HG02981 (cell line): ENCODE data around the gene TNXB.

Experiments used
- ATAC-seq: cut with Tn5 transposase; IDR thresholded peaks from one replicate; pipeline ENCODE4 v1.9.1; 2021; ENCODE audit warnings: mild to moderate bottlenecking, moderate library complexity; ENCODE audit not compliant: unreplicated experiment

Gene TNXB

DNA sequence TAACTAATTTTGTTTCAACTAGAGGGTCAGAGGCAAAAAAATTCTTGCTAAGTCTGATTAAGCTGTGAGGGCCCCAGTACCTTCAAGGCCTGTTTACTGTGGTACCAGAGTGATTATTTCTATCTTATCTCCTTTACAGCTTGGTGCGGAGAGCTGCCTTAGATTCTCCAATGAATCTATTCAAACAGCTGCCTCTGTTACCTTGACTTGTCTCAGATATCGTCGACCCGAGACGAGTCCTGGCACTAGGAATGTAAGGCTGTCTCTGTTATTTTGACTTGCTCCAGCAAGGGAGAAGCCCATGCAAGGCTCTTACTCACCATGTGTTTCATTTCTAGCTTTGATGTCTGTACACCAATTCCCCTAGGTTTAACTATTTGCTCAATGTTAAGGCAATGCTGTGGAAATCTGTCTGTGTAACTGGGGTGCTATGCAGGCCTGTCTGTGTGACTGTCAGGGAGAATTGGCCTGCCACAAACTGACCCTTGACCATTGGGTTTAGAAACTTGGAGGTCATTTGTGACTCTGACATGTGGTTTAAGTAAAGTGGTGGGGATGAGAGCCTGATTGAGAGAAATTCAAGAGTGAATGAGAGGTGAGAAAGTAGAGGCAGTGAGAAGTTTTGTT lies 31.4 kb upstream of the TNXB start:
- no peak for ATAC-seq

DNA sequence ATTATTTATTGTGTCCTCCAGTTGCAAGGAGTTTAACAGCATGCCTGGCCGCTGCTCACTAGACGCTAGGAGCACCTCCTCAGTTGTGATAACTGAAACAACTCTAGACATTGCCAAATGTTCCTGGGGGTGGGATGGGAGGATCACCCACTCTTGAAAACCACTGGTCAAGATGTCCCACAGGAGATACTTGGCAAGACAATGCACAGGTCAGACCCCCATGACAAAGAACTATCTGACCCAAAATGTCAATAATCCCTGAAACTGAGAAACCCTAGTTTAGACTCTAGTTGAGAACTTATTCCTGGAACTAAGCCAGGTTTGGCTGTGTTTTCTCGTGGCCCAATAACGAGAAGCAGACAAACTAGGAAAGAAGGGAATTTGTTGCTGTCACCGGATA lies 30.5 kb upstream of the TNXB start:
- no peak for ATAC-seq

DNA sequence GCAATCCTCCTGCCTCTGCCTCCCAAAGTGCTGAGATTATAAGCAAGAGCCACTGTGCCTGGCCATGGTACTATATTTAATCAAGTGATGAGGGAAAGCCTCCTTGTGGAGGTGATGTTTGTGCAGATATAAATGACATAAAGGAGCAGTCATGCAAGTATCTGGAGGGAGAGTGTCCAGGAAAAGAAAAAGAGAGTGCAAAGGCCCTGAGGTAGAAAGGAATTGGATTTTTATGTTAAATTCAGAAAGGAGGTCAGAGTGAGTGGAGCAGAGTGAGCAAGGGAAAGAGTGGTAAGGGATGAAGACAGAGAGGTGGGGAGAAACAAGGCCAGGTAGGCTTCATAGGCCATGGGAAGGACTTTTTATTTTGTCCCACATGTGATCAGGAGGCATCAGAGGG lies 28.3 kb upstream of the TNXB start:
- ATAC-seq = no peak

DNA sequence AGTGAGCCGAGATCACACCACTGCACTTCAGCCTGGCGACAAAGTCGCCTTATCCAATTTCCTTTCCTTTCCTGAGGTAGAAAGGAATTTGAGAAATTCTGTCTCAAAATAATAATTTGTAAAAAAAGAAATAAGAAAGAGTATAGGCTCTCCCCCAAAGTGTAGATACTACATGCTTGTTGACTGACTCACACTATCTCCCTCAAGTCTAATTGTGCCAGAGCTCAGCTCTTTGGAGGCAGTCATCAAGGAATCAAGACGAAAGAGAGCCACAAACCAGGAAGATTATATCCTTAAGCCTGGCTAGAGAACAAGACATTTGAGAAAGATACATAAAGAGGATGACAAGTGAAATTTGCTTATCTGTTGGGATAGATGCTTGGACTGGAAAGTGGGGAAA lies 24.6 kb upstream of the TNXB start:
- no peak for ATAC-seq

DNA sequence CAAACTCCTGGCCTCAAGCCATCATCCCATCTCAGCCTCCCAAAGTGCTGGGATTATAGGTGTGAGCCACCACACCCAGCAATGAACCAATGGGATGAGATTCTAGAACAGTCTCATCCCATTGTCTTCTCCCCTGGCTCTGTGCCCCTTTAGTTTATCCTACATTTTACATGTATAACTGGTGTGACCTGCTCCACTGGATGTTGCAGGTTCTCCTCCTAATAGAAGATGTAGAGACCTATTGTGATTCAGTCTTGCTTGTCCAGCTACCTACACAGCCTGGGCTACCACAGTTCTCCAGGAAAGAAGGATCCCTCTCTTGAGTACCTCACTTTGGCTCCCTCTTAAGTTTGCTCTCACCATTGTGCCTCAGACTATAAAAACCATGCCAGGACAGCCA lies 23.0 kb upstream of the TNXB start:
- no peak for ATAC-seq

DNA sequence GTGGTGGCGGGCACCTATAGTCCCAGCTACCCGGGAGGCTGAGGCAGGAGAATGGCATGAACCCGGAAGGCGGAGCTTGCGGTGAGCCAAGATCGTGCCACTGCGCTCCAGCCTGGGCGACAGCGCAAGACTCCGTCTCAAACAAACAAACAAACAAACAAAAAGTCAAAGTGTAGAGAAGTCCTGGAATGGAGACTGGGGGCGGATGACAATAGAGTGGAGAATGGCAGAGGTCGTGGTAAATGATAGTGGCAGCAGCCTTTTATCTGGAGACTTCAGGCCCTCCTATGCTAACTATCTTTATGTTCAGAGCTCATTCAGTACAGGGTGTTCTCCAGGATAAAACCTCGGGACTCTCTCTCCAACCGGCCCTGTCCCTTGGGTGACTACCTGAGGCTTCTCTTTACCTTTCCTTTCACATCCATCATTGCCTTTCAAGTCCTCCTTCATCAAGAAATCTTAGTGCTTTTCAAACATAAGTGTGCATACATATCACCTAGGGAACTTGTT lies 22.4 kb upstream of the TNXB start:
- no peak for ATAC-seq

DNA sequence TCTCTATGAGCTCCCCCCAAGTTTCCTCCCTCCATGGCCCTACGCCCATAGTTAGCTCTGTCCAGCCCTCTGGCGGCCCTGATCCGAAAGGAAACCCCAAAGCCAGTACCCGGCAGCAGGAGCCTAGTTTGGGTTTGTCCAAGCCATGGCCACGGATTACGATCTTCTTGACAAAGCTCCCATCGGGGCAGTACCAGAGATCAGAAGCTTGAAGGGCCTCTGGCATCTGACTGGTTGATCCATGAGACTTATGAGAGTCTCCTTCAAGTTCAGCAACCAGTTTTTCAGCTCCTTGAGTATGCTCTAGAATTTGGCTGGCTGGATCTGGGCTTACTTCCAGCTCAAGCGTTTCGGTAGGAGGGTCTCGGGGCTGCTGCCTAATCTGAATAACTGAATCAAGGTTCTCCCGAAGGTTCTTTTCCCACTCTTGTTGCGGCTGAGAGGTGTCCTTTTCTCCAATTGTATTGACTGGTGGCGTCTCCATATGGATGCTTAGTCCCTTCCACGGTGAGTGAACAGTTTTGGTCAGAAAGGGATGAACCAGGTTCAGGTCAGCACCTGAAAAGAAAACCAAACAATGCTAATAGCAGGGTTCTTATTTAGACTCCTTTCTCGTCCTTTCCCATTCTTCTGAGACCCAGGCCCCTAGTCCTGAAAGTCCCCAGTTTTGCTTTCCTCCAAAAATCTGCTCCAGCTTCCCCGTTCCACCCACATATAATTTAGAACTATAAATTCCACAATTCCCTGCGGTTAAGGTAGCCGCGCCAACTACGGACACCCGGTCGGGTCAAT lies 20.4 kb upstream of the TNXB start:
- no peak for ATAC-seq

DNA sequence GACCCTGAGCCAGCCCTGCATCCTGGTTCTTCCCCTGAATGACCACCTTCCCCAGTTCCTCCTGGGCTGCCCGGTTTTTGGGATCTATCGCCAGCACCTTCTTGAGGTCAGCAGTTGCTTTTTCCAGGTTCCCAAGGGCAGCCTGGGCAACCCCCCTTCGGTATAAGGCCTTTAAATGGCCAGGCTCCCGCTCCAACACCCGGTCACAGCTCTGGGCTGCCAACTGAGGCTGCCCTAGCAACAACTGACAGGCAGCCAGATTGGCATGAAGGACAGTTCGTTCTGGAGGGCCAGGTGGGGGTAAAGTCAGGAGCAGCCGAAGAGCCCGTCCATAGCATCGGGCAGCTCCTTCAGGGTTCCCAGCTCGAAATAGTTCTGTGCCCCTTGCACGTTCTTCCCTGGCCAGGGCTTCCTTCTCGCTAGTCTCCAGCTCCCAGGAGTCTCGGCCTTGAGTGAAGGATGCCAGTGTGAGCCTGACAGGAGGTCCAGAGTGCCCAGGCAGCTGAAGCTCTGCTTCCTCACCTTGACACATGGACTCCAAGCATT lies 19.7 kb upstream of the TNXB start:
- ATAC-seq = no peak

DNA sequence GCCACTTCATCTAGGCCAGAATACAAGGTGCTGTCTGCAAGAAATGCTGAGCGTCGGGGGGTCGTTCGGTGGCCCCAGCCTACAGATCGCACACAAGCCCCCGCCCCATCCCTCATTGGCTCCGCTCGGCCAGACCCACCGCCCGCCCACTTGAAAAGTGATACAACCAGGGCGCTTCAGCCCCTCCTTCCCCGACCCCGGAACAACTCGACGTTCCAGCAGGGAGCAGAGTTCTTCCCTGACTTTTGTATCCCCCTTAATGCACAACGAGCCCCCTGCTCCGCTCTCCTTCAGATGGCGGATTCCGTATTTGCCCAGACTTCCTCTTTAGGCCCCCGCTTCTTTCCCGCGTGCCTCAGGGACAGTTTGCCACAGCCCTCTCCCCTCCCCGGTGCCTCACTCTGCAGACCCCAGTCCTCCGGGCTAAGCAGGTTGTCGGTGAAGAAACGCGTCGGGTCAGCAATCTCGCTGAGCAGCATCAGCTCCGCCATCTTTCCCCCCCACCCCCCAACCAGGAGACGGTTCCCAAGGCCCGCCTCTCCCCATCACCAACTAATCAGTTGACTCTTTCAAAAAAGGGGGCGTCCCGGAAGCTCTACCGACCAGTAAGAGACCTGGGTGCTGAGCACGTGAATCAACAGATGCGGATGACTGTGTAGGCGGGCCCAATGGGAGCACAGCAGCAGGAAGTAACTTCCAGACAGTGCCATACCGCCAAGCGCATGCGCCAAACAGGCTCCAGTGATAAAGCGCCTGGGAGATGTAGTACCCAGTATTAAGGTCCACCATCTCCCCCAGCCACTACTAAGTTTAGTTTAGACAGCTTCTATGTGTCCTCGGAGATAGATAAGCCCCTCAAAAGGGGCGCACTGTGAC lies 18.8 kb upstream of the TNXB start, which contains the start of gene ATF6B:
Gene ATF6B, minus strand, starts transcription at position 530 of the 876 bp plus-strand sequence. Its CDS starts 39 bp downstream, at position 491.
- ATAC-seq = peak; percentile 90

DNA sequence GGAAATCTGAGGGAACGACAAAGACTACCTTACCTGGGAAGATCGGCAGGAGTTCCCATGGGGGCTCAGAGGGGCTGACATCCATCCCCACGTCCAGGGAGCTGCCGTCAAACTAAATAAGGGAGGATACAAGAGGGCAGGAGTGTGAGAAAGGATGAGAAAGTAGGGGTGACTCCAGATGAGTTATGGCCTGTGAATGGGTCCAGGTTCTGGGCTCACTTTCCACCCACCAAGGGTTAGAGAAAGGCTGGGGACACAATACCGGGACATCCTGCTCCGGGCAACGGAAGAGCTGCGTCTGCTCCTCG lies 18.2 kb upstream of the TNXB start:
- no peak for ATAC-seq

DNA sequence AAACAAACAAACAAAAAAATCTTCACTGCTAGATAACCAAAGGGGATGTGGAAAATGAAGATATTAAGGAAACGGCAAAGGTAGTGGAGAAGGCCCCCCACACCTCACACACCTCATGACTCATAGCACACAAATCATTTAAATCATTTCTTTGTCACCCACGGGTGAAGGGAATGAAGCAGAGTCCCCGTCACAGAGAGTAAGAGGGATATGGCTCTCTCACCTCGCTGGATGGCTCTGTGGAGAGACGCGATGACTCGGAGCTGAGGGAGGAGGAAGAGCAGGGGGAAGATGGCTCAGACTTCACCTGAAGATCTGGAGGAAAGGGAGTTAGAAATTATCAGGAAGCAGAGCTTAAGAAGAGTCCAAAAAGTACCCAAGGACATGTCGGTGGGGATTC lies 17.7 kb upstream of the TNXB start:
- ATAC-seq = no peak

DNA sequence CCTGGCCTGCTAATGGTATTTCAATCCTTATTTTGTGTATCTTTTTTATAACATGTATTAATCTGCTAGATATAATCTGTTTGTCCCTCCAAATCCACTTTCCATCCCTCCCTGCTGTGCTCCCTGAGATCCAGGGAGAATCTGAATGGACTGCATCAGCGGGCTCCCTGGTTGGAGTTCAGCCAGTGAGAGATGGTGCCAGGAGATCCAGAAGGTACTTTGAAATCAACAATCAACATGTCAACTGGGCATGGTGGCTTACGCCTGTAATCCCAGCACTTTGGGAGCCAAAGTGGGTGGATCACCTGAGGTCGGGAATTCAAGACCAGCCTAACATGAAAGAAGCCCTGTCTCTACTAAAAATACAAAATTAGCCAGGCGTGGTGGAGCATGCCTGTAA lies 14.5 kb upstream of the TNXB start:
- no peak for ATAC-seq

DNA sequence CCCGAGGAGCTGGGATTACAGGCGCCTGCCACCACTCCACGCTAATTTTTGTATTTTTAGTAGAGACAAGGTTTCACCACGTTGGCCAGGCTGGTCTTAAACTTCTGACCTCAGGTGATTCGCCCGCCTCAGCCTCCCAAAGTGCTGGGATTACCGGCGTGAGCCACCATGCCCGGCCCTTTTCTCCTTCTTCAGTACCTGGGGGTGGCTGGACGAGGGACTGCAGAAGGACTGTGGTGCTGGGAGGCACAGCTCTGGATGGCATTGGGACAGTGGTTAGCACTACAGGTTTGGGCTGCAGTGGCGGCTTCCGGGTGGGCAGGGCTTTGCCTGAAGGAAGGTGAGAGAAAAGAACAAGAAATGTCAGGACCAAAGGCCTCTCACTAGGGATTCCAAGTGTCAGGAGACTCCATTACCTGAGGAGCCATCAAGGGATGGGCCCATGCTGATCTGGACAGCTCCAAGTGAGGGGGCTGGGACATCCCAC lies 11.5 kb upstream of the TNXB start:
- ATAC-seq = no peak

DNA sequence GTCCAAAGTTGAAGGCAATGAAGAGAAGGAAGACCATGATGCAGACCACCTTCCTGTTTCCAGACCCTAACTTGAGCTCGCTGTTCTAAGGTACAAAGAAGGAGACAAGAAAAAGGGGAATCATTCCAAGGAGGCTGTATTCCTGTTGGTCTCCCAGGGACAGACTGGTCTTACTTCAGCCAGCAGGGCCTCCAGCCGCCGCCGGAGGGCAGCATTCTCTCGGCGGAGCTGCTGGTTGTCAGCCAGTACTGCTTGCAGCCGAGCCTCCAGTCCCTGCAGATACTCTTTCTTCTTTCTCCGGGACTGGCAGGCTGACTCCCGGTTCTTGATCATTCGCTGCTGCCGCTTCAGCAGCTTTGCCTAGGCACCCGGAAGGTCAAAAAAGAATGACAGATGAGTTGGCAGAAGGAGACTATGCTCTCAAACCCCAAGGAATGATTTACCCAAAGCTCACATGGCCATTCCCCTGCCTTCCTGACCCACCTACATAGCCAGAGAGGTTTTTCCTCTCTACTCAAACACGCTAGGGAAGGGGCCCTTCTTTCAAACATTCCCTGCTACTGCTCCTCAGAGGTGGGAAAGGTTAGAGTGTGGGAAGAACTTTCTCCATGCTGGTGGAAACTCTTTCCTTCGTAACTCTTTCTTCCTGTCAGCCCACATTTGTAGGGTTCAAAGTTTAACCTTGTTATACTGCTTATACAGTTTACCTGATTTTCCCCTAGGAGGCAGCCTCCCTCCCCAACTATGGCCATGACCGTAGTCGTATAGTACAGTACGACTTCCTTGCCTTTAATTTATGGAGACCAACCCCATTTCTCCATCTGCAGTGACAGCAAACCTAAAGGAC lies 9.9 kb upstream of the TNXB start:
- no peak for ATAC-seq

DNA sequence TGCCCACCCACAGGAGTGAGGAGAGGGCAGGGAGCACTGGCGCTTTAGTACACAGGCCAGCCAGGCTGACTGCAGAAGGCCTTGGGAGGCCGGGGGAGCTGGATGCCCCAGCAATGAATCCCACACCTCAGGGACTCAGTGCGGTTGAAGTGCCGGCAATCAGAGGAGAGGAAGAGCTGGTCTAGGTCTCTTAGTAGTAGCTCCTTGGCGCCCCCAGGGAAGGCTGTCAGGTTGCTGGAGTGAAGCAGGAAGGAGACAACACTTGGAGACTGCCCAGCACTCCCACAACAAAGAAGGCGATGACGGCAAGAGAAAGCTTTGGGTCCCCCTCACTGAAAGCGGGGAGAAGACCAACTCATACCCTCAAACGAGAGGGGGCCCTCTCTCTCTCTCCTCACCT lies 8.3 kb upstream of the TNXB start:
- no peak for ATAC-seq

DNA sequence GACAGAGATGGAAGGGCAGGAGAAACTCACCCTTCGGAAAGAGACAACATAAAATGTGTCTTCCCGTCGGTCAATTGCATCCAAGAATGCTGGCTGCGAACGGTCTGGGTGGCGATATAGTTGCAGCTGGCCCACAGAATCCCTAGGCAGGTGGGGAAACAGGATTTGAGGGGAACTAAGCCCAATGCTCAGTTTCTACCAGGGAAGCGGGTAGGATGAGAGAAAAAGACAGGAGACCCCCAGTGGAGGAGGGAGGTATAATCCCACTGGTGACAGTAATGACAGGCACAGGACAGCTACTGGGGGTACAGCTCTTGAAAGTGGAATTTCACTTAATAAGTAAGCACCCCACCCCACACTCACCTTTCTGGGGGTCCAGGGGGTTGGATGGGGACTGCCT lies 7.5 kb upstream of the TNXB start:
- no peak for ATAC-seq

DNA sequence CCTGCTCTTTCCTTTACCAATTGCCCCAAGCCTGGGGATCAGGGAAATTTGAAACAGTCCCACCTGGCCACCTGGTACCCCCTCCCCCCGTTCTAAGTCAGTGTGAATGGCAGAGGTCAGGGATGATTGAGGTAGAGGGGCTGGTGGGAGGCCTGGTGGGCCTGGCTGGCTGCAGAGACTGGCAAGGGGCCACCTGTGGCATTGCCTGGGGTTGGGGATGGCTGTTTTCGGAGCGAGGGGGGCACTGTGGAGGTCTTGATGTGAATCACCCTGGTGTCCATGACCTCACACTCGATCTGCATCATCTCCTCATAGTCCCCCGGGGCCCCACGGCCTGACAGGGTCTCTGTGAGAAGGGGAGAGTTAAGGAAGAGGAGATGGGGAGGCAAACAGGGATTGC lies 6.5 kb upstream of the TNXB start:
- ATAC-seq = no peak

DNA sequence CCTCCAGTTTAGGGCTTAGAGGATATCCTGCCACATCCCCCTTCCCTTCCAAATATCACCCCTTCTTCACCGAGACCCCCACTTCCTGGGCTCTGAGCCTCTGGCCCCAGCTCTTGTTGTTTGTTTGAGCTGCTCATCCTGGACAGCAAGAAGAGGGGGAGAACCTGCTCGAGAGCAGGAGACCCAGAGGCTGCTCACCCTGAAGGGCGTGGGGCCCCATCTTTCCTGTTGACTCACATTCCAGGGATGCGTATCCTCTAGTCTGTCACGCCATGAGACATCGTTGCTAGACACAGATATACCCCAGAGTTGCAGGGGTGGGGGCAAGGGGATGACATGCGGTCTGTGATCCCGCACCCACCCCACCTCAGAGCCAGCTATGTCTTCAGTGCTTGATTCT lies 5.7 kb upstream of the TNXB start:
- no peak for ATAC-seq

DNA sequence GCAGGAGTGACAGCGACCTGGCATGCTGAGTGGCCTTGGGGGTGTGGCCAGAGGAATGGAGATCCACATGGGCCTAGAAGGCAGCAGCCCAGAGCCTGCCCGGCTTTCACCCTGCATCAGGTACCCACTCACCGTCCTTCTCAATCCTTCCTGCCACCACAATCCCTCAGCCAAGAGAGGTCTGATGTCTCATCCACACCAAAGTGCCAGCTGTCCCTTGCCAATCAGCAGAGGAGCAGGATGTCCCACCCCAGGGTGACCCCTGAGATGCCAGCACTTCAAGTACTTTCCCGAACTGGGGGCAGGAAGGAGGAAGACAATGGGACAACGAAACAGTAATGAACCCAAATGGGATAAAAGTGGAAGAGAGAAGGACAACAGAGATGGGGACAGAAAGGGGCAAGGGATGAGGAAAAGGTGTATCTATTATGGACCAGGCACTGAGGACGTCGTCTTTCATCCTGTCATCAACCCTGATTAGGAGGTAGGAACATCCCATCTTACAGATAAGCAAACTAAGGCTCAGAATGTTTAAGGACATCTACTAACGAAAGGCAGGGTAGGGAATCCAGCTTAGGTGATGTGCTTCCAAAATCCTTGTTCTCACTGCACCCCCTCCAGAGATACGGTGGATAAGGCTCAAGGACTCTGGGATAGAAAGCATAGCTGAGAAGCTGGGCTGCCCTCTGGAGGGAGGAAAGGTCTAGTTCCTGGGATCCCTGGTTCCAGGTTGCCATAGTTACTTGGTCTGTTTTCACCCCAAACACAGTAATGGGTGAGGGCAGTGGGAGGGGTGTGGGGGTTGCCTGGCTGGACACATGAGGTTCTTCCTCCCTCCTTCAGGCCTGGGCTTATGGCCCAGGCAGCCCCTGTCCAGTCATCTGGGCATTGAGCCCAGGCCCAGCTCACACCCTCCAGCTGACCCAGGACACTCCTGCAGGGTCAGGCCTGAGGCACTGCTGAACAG lies 4.5 kb upstream of the TNXB start:
- no peak for ATAC-seq
